Measurements from ENCODE around the gene ANKRD24.
"Not testable (repeated sequence)": the region's sequence is repeated elsewhere in the genome, so short reads cannot be mapped to it uniquely, and the experiment has no call there.

ANKRD24 gene

DNA sequence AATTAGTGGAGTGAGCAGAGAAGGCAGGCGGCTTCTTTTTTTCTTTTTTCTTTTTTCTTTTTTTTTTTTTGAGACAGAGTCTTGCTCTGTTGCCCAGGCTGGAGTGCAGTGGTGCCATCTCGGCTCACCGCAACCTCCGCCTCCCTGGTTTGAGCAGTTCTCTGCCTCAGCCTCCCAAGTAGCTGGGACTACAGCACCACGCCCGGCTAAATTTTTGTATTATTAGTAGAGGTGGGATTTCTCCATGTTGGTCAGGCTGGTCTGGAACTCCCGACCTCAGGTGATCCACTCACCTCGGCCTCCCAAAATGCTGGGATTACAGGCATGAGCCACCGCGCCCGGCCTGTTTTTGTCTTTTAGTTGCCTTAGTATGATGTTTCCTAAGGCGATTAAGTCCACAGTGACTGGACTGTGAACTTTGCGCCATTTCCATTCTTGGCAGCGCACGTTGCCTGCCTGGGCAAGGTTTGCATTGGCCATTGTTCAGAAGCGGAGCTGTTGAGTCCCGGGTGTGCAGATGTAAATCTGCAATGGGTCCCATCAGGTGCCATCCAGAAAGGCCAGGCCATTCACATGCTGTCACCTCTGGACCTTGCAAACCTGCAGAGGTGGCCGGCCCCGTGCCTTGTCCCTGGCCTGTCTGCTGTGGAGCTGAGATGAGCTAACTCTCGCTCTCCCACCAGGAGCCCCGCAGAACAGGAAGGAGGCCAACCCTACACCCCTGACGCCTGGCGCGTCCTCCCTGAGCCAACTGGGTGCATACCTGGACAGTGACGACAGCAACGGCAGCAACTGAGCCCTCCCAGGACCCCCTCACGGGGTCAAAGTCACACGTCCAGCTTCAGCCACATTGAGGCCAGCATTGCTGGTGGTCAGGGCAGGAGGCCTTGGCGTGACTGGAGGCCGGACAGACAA is 85.7 kb downstream of the ANKRD24 start:
- no peak for DNase-seq (ENCODE audit: low spot score)

DNA sequence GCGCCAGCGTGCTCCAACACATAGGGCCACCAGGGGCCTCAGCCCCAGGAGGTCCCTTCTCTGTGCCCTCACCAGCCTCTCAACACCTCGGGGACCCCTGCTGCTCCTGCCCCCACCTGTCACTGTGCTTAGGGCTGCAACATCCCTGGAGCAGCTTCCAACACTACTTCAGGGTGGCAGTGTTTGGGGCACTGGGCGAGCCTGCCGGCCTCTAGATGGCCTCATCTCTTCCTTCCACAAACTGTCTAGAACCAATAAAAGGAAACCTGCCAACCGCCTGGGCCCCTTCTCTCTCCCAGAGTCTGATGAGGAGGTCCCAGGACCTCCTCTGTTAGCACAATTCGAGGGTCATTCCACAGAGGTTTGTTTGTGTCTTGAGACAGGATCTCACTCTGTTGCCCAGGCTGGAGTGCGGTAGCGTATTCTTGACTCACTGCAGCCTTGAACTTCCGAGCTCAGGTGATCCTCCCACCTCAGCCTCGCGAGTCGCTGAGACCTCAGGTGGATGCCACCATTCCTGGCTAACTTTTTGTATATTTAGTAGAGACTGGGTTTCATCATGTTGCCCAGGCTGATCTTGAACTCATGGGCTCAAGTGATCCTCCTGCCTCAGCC is 86.4 kb downstream of the ANKRD24 start:
- no peak for DNase-seq (ENCODE audit: low spot score)

DNA sequence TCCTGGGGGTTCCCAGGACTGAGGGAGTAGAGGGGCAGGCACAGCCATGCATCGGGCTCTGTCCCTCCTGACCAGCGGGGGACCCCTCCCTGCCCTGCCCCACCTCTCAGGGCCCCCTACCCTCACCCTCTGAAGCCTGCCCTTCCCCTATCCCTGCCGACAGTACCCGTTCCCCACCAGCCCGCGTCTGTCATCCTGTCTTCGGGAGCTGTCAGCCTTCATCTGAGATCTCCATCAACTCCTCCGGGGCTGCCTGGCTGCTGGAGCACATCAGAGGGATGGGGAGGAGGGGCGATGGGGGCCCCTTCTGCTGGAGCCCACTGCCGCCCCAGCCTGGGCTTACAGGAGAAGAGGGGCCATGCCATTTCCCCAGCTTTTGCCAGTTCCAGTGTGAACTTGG is 90.4 kb downstream of the ANKRD24 start:
- DNase-seq (ENCODE audit: low spot score), result no peak

DNA sequence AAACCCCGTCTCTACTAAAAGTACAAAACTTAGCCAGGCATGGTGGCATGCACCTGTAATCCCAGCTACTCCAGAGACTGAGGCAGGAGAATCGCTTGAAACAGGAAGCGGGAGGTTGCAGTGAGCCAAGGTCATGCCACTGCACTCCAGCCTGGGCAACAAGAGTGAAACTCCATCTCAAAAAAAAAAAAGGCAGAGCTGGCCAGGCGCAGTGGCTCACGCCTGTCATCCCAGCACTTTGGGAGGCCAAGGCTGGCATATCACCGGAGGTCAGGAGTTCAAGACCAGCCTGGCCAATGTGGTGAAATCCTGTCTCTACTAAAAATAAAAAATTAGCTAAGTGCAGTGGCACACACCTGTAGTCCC is 91.8 kb downstream of the ANKRD24 start:
- not testable (repeated sequence) for DNase-seq (ENCODE audit: low spot score)

Data from germinal center (tissue), 1 donor.